Measurements from ENCODE around the gene ZBTB7B.

The ZBTB7B gene

DNA sequence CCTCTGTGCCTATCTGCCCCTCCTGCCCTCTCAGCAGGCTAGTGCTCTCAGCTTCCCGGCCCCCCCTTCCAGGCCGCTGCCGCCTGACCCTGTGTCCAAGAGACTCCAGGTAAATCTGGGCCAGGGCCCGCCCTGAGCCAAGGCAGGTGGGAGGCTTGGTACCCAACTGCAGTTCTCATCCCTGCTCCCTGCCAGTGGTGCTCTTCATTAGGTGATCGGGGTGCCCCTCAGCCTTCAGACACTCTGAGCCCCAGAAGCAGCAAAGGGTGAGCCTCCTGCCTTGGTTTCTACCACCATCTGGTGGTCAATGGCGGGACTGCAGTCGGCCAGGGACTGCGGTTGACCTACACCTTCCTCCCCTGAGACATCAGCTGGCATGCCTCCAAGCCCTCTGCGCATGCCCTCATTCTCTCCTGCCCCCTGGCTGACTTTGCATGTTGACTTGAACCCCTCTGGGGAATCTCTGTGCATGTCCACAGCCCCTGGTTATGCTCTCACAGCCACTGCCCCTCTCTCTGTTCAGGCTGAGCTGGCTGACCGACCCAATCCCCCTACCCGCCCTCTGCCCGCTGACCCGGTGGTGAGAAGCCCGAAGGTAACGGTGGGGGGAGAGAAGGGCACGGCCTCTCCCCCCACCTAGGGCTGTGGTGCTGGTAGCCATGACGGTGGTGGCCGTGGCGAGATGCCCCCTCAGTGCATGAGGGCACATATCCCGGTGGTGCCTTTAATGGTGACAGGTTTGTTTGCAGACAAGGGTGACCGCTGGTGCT lies 59.0 kb downstream of the ZBTB7B start:
- DNase-seq (ENCODE audit: low spot score) = peak; percentile 97

DNA sequence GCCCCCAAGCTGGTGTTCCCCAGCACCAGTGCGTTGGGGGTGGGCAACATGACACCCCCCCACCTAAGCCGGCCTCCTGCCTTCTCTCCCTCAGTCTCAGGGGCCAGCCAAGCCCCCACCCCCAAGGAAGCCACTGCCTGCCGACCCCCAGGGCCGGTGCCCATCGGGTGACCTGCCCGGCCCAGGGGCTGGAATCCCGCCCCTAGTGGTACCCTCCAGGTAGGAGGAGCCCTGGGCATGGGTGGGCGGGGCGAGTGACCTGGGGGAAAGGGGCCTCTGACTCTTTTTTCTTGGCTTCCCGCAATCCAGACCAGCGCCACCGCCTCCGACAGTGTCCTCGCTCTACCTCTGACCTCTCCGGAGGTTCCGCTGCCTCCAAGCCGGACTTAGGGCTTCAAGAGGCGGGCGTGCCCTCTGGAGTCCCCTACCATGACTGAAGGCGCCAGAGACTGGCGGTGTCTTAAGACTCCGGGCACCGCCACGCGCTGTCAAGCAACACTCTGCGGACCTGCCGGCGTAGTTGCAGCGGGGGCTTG lies 59.6 kb downstream of the ZBTB7B start:
- DNase-seq (ENCODE audit: low spot score) = no peak

DNA sequence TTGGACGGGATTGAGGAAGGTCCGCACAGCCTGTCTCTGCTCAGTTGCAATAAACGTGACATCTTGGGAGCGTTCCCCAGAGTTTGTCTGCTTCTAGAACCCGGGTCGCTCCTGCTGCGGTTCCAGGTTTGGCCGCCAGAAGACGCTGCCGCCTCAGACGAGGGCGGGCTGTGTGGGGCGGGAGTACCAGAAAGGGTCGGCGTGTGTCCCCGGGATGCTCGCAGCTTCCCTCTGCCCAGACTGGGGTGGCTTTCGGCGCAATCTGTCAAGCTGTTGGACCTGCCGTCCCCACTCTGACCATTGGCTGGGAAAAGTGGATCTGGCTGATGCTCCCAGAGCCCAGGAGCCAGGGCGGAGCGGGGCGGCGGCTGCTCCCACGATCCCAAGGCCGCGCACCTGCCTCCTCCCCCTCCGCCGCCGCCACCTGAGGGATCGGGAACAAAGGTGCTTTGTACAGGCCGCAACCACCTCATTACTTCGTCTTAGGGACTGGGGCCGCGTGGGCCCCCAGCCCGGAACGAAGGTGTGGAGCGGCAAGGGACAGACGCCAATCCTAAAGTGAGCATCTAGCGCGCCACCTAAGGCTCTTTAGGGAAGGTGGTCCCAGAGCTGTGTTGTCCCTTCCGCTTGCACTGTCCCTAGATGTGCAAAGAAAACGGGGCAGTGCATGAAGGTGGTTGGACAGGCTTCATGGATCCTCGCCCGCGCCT lies 60.3 kb downstream of the ZBTB7B start:
- peak; percentile 75 for DNase-seq (ENCODE audit: low spot score)

DNA sequence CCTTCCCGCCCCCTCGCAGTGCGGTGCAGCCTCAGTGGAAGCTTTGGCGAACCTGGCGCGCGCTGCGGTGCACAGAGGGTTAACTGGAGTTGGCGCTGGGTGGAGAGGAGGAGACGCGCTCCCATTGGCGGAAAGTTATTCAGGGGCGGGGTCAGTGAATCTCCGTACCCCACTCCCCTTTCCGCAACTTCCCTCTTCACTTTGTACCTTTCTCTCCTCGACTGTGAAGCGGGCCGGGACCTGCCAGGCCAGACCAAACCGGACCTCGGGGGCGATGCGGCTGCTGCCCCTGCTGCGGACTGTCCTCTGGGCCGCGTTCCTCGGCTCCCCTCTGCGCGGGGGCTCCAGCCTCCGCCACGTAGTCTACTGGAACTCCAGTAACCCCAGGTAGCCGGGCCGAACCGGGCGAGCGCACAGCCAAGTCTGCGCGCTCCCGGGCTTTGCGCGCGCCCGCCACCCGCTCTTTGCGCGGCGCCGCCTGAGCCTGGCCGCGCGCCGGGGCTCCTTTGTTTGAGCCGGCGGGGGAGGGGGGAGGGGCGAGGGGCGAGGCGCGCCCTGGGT lies 61.0 kb downstream of the ZBTB7B start, which contains the start of gene EFNA4:
EFNA4 (plus strand) TSS at position 191 of the 561 bp plus-strand sequence; CDS start at position 275, 84 bp downstream.
- peak; percentile 85 for DNase-seq (ENCODE audit: low spot score)

DNA sequence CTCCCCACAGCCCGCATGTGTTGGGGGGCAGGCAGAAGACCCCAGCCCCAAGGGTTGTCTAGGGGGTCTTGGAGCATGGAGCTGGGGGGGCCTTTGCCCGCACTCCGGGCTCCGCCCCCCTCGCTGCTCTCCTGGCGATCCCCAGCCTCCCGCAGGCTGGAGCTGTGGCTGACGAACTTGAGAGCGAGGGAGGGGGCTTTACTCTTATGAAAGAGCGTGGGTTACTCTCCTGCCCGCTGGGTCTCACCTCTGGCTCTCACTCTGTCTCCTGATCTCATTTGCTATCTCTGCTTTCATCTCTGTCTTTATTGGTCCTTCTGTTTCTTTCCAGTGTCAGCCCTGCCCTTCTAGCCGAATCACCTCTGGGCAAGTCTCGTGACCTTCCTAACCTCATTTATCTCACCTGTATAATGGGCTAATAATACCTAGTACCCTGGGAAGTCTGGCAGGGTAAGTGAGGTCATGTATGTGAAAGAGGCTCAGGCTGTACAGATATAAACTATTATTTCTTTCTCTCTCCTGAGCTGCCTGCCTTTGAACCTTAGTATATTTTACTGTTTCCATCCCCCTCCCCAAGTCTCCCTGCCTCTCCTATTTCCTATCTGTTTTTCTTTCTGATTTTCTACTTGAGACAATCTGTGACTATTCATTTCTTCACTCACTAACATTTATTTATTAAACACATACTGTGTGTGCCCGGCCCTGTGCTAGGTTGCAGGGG lies 61.7 kb downstream of the ZBTB7B start:
- no peak for DNase-seq (ENCODE audit: low spot score)

DNA sequence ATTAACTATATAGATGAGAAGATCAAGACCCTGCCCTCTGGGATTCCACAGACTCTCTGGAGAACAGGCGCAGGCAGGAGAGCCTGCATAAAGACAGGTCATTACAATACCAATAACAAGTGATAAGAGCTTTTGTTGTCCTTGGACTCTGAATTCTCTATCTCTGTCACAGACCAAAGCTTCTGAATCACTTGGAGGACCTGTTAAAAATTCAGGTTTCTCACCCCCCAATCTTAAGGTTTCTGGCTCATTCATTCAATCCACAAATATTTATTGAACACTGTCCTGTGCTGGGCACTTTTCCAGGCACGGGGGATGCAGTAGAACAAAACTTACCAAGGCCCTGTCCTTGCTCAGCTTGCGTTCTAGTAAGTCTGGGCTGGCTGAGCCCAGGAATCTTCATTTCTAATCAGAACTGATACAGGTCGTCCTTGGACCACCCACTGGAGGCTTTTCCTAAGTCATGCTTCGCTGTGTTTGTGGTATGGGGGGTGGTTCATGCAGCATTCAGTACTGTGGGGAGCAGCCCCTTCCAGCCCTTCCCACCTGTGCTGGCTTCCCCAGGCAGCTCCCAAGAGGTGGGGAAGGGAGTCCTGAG lies 62.3 kb downstream of the ZBTB7B start:
- DNase-seq (ENCODE audit: low spot score) = no peak

DNA sequence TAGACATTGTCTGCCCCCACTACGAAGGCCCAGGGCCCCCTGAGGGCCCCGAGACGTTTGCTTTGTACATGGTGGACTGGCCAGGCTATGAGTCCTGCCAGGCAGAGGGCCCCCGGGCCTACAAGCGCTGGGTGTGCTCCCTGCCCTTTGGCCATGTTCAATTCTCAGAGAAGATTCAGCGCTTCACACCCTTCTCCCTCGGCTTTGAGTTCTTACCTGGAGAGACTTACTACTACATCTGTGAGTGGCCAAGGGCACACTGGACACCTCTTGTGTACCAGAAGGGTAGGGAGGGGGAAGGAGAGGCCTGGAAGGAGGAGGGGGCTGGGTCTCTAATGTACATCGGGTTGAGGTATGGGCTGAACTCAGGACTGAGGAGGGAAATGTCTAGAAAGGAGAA lies 64.2 kb downstream of the ZBTB7B start:
- no peak for DNase-seq (ENCODE audit: low spot score)
